A549 (cell line): Measurements from ENCODE around the gene MRPS6. TPM values are rescaled to one million over a fixed set of nuclear protein-coding genes. Genes with fewer than 3 reads are reported as not detected.

Experiments
- ATAC-seq, 2 experiments: fragments of 200-7000 bp in 1 of 2; fragments of >200 bp in 1 of 2; cut with Nextera tagmentation in 1 of 2; cut with Tn5 transposase in 1 of 2; 3 replicates each; pipeline versions ENCODE4 v1.8.0 to v1.9.1; 2018 to 2020; ENCODE audit warnings: mild to moderate bottlenecking in 1 of 2, moderate library complexity in 1 of 2
- CTCF ChIA-PET: fragments of 300-600 bp; sonication (Branson Sonifier 250); formaldehyde crosslinking; extraction: SDS; loops from one replicate; lab custom pipeline; 2021; ENCODE audit warnings: antibody characterized with exemption, inconsistent platforms; lab: Yijun Ruan, JAX
- POLR2A ChIA-PET: fragments of 350-600 bp; formaldehyde crosslinking; extraction: SDS; loops from one replicate; lab custom pipeline; 2021; ENCODE audit warnings: antibody characterized with exemption, inconsistent platforms; lab: Yijun Ruan, JAX
- DNase-seq, 2 experiments: peaks; one replicate each; pipeline versions ENCODE4 v3.0.0 to v3.0.0-alpha.2; 2011 to 2016; ENCODE audit warnings: low read depth in 1 of 2, low spot score in 1 of 2
- FAIRE-seq: peaks from 2 replicates; lab custom pipeline; 2011; peaks lifted over from hg19 to GRCh38; lab: Jason Lieb, UNC
- H3K27ac ChIP-seq, 2 experiments: fragments of >200 bp; sonication (Bioruptor Twin); formaldehyde crosslinking; 3 replicates each; pipeline ENCODE4 v1.5.1; 2016 to 2017
- H3K4me1 ChIP-seq: fragments of >200 bp; sonication (Bioruptor Twin); formaldehyde crosslinking; 3 replicates; pipeline ENCODE4 v1.6.1; 2016
- H3K4me2 ChIP-seq: fragments of >200 bp; sonication (Bioruptor Twin); formaldehyde crosslinking; 3 replicates; pipeline ENCODE4 v1.6.1; 2016
- H3K4me3 ChIP-seq: fragments of >200 bp; sonication (Bioruptor Twin); formaldehyde crosslinking; 3 replicates; pipeline ENCODE4 v1.5.1; 2016
- H3K9me3 ChIP-seq: fragments of >200 bp; sonication (Bioruptor Twin); formaldehyde crosslinking; 3 replicates; pipeline ENCODE4 v1.6.1; 2016
- BHLHE40 ChIP-seq: IDR thresholded peaks from 2 replicates; pipeline ENCODE4 v1.6.1; 2012; ENCODE audit warnings: low read depth, low read length, inconsistent platforms
- CBX8 ChIP-seq: fragments of 200-600 bp; sonication (generic); IDR thresholded peaks from 2 replicates; pipeline ENCODE4 v1.6.1; 2016
- CEBPB ChIP-seq, 2 experiments: fragments of >200 bp in 1 of 2; sonication (Bioruptor Twin) in 1 of 2; formaldehyde crosslinking in 1 of 2; IDR thresholded peaks; 2 replicates each; pipeline ENCODE4 v1.6.1; 2012 to 2016
- CHD4 ChIP-seq: fragments of 200-600 bp; sonication (generic); IDR thresholded peaks from 2 replicates; pipeline ENCODE4 v1.6.1; 2016; ENCODE audit warnings: antibody characterized with exemption, mild to moderate bottlenecking, borderline replicate concordance
- EHMT2 ChIP-seq: fragments of 200-600 bp; sonication (generic); IDR thresholded peaks from 2 replicates; pipeline ENCODE4 v1.6.1; 2016; ENCODE audit warnings: antibody characterized with exemption, low read depth, mild to moderate bottlenecking, moderate library complexity
- EP300 ChIP-seq, 2 experiments: fragments of >200 bp; sonication (Bioruptor Twin); formaldehyde crosslinking; IDR thresholded peaks; 2 replicates in 1 of 2; 3 replicates in 1 of 2; pipeline ENCODE4 v1.6.1; 2016 to 2017
- FOSL2 ChIP-seq, 2 experiments: fragments of 450-650 bp in 1 of 2; fragments of >200 bp in 1 of 2; sonication (Bioruptor Twin) in 1 of 2; formaldehyde crosslinking; IDR thresholded peaks; 2 replicates each; pipeline versions ENCODE4 v1.5.0 to v1.6.1; 2016 to 2020; ENCODE audit warnings: mild to moderate bottlenecking in 1 of 2, moderate library complexity in 1 of 2
- FOXS1 ChIP-seq: fragments of 250-450 bp; sonication (Bioruptor Pico); IDR thresholded peaks from 2 replicates; pipeline ENCODE4 v1.5.0; 2020; ENCODE audit warnings: mild to moderate bottlenecking, moderate library complexity
- HEYL ChIP-seq: fragments of 250-450 bp; sonication (Bioruptor Pico); IDR thresholded peaks from 2 replicates; pipeline ENCODE4 v1.8.0; 2021; ENCODE audit warnings: mild to moderate bottlenecking, moderate library complexity
- JUNB ChIP-seq: fragments of >200 bp; sonication (Bioruptor Twin); formaldehyde crosslinking; IDR thresholded peaks from 2 replicates; pipeline ENCODE4 v1.6.1; 2016
- PBX3 ChIP-seq: IDR thresholded peaks from 2 replicates; pipeline ENCODE4 v1.6.1; 2012
- PHF8 ChIP-seq: fragments of 200-600 bp; sonication (generic); IDR thresholded peaks from 2 replicates; pipeline ENCODE4 v1.6.1; 2016; ENCODE audit warnings: low read depth, mild to moderate bottlenecking, antibody characterized with exemption, moderate library complexity, borderline replicate concordance
- POLR2AphosphoS2 ChIP-seq: conservative IDR thresholded peaks from 2 replicates; pipeline ENCODE4 v1.6.1; 2012; ENCODE audit warnings: low read length, improper control_type of control experiment, inconsistent platforms
- RAD21 ChIP-seq, 2 experiments: fragments of >200 bp in 1 of 2; sonication (Bioruptor Twin) in 1 of 2; formaldehyde crosslinking in 1 of 2; IDR thresholded peaks in 1 of 2; conservative IDR thresholded peaks in 1 of 2; 2 replicates in 1 of 2; 3 replicates in 1 of 2; pipeline ENCODE4 v1.6.1; 2012 to 2018; ENCODE audit warnings: inconsistent platforms in 1 of 2
- RCOR1 ChIP-seq: fragments of 150-350 bp; IDR thresholded peaks from 2 replicates; pipeline ENCODE4 v1.6.1; 2014; ENCODE audit warnings: antibody characterized with exemption, low read length, low read depth
- RFX5 ChIP-seq: fragments of 450-650 bp; IDR thresholded peaks from 2 replicates; pipeline ENCODE4 v1.7.1; 2014; ENCODE audit warnings: antibody characterized with exemption, mild to moderate bottlenecking, moderate library complexity
- SMC3 ChIP-seq: fragments of >200 bp; sonication (Bioruptor Twin); formaldehyde crosslinking; IDR thresholded peaks from 3 replicates; pipeline ENCODE4 v1.6.1; 2018; ENCODE audit warnings: inconsistent platforms
- SREBF2 ChIP-seq: fragments of 450-650 bp; IDR thresholded peaks from 2 replicates; pipeline ENCODE4 v1.6.1; 2014; ENCODE audit warnings: mild to moderate bottlenecking, moderate library complexity
- USF2 ChIP-seq: fragments of 450-650 bp; IDR thresholded peaks from 2 replicates; pipeline ENCODE4 v1.6.1; 2014; ENCODE audit warnings: antibody characterized with exemption
- ZC3H11A ChIP-seq: fragments of 450-650 bp; IDR thresholded peaks from 2 replicates; pipeline ENCODE4 v1.6.1; 2014; ENCODE audit warnings: antibody characterized with exemption, mild to moderate bottlenecking
- ZFP36 ChIP-seq: fragments of 450-650 bp; IDR thresholded peaks from 2 replicates; pipeline ENCODE4 v1.6.1; 2014; ENCODE audit warnings: borderline replicate concordance; ENCODE audit not compliant: partially characterized antibody
- ZSCAN20 ChIP-seq: fragments of 250-450 bp; sonication (Bioruptor Pico); IDR thresholded peaks from 2 replicates; pipeline ENCODE4 v1.8.0; 2022; ENCODE audit warnings: mild to moderate bottlenecking, moderate library complexity
- WGBS: methylation state at CpG from one replicate; pipeline ENCODE4 v1.1.6; 2017; ENCODE audit errors: missing lambda C conversion rate; 5-methylcytosine and 5-hydroxymethylcytosine counted together
- polyA plus RNA-seq, 4 experiments: library from polyadenylated mRNA; depleted of rRNA in 3 of 4; stranded (reverse); fragments of >200 nt; fragmentation: RNase III in 1 of 4; extraction: RNeasy Plus Mini Kit Qiagen cat#74134 plus additional on column Dnase treatment in 1 of 4; gene quantifications; 2 replicates in 3 of 4; 3 replicates in 1 of 4; pipeline ENCODE4 v1.2.3, GENCODE V29; 2011 to 2017
- TF ChIP-seq, protein P1 (sequence below): fragments of 150-350 bp; IDR thresholded peaks from 2 replicates; pipeline ENCODE4 v1.6.1; 2014; ENCODE audit warnings: low read depth, mild to moderate bottlenecking, low read length
- TF ChIP-seq, protein P2 (sequence below): fragments of >200 bp; sonication (Bioruptor Twin); formaldehyde crosslinking; IDR thresholded peaks from 3 replicates; pipeline ENCODE4 v1.5.1; 2016

Gene MRPS6
- polyA plus RNA-seq, 2 of the 4 experiments (the other 2 are of a cell fraction), result 26.9 to 57.4 TPM

DNA sequence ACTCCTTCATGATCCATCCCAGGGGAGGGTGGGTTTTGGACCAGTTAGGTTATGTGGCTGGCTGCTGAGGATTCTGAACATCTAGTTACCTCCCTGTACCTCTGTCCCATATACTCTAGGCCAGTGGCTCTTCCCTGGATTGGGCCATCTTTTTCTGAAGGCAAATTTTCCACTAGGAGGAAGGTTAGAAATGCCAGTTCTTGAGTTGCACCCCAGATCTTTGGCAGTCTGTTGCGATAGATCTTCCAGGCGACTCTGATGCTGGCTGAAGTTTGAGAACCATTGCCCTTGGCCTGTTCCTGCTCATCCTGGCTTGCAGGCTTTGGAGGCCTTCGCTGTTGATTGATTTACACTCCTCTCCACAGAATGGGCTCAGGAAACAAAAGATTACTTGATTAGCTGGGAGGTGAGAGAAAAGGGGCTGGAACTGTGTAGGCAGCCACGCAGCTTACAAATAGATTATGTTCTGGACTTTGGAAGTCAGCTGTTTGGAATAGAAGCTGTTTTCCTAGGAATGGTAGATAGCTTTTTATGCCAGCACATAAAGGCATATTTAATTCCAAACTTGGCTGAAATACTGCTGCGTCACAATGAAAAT lies 110.1 kb downstream of the MRPS6 start:
- ChIA-PET CTCF (no interaction called here), POLR2A (no interaction called here)
- Histone ChIP-seq H3K27ac (no peak overlapping the region), H3K9me3 (no peaks in the 10 kb centered on the region), H3K4me2 (no peak overlapping the region), H3K4me1 (no peaks in the 10 kb centered on the region), H3K4me3 (no peak overlapping the region)
- no peak for DNase-seq
- 88% methylated on average over 5 of the region's 5 CpGs for WGBS
- FAIRE-seq, result no peak
- no peak for ATAC-seq
- TF ChIP-seq PBX3 (no peak), RFX5 (no peak), RCOR1 (no peak), EP300 (IDR thresholded peaks at IDR 0.05) (no peak), RAD21 (conservative IDR thresholded peaks at IDR 0.05 in 1 of 2, IDR thresholded peaks at IDR 0.05 in 1 of 2) (no peak), CBX8 (no peak), ZSCAN20 (CRISPR knock-in tag) (no peak), POLR2AphosphoS2 (no peak), PHF8 (no peak), BHLHE40 (no peak), SREBF2 (no peak), JUNB (no peak), ZC3H11A (no peak), HEYL (no peak), ZFP36 (no peak), CEBPB (IDR thresholded peaks at IDR 0.05) (no peak), FOXS1 (CRISPR knock-in tag) (no peak), FOSL2 (IDR thresholded peaks at IDR 0.05) (no peak), FOSL2 (CRISPR knock-in tag; IDR thresholded peaks at IDR 0.05) (no peak)
- TF ChIP-seq, protein P1, sequence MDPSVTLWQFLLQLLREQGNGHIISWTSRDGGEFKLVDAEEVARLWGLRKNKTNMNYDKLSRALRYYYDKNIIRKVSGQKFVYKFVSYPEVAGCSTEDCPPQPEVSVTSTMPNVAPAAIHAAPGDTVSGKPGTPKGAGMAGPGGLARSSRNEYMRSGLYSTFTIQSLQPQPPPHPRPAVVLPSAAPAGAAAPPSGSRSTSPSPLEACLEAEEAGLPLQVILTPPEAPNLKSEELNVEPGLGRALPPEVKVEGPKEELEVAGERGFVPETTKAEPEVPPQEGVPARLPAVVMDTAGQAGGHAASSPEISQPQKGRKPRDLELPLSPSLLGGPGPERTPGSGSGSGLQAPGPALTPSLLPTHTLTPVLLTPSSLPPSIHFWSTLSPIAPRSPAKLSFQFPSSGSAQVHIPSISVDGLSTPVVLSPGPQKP, result no peak
- TF ChIP-seq, protein P2, sequence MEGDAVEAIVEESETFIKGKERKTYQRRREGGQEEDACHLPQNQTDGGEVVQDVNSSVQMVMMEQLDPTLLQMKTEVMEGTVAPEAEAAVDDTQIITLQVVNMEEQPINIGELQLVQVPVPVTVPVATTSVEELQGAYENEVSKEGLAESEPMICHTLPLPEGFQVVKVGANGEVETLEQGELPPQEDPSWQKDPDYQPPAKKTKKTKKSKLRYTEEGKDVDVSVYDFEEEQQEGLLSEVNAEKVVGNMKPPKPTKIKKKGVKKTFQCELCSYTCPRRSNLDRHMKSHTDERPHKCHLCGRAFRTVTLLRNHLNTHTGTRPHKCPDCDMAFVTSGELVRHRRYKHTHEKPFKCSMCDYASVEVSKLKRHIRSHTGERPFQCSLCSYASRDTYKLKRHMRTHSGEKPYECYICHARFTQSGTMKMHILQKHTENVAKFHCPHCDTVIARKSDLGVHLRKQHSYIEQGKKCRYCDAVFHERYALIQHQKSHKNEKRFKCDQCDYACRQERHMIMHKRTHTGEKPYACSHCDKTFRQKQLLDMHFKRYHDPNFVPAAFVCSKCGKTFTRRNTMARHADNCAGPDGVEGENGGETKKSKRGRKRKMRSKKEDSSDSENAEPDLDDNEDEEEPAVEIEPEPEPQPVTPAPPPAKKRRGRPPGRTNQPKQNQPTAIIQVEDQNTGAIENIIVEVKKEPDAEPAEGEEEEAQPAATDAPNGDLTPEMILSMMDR, result no peak

GRCh38 chr21:34184232-34184631 lies 110.9 kb downstream of the MRPS6 start:
- Histone ChIP-seq H3K9me3 (no peaks in the 10 kb centered on the region), H3K27ac (no peak overlapping the region), H3K4me1 (no peaks in the 10 kb centered on the region), H3K4me3 (no peak overlapping the region), H3K4me2 (no peak overlapping the region)
- CTCF ChIA-PET, result no interaction called here
- no peak for DNase-seq
- WGBS, result 48% methylated on average over 5 of the region's 5 CpGs
- ATAC-seq, result no peak
- POLR2A ChIA-PET, result no interaction called here
- TF ChIP-seq, protein P2, result no peak
- TF ChIP-seq JUNB (no peak), SMC3 (no peak), RCOR1 (no peak), USF2 (no peak), EHMT2 (no peak), CHD4 (no peak), ZSCAN20 (CRISPR knock-in tag) (no peak), EP300 (IDR thresholded peaks at IDR 0.05) (no peak), SREBF2 (no peak)
- no peak for FAIRE-seq
